ENCODE results near the gene SH3PXD2A. TPM values are rescaled to one million over a fixed set of nuclear protein-coding genes. Genes with fewer than 3 reads are reported as not detected.

The SH3PXD2A gene
- total RNA-seq, 1 experiment from 2014 or later = 54.9 TPM

DNA sequence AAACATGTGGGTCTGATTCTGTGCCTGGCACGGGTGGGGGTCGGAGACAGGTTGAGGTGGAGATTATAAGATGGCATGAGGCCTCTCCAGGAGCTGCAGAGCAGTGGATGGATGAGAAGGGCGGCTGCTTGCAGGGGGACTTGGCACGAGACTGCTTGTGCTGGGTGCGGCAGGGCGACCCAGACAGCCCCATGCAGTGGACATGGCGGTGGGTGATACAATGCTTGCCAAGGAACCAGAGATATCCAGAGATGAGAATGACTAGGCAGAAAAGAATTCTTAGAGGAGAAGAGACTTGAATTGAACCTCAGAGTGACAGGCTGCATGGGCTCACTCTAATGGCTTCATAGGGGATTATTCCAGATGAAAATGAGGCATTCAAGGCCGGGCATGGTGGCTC, 216.4 kb downstream of the SH3PXD2A start:
- Histone ChIP-seq H3K36me3 (ENCODE audit: insufficient read depth, low read length, poor library complexity, severe bottlenecking) (no peaks in the 10 kb centered on the region), H3K4me3 (ENCODE audit: low read depth, low read length, poor library complexity, severe bottlenecking) (no peak overlapping the region), H3K27ac (ENCODE audit: low read depth, low read length, poor library complexity, severe bottlenecking) (no peak overlapping the region), H3K27me3 (replicated peaks; ENCODE audit: insufficient read depth, low read depth, low read length, poor library complexity) (no peaks in the 10 kb centered on the region), H3K9me3 (ENCODE audit: low read depth, low read length, poor library complexity, severe bottlenecking) (no peaks in the 10 kb centered on the region), H3K4me1 (ENCODE audit: insufficient read depth, low read length, poor library complexity, severe bottlenecking) (no peaks in the 10 kb centered on the region)
- intact Hi-C loops (cut with micrococcal nuclease; ENCODE audit: unreplicated experiment) = no loop called here
- ChIA-PET POLR2A (ENCODE audit: low non-redundant PET) (no interaction called here), CTCF (no interaction called here)
- TF ChIP-seq, protein P1, sequence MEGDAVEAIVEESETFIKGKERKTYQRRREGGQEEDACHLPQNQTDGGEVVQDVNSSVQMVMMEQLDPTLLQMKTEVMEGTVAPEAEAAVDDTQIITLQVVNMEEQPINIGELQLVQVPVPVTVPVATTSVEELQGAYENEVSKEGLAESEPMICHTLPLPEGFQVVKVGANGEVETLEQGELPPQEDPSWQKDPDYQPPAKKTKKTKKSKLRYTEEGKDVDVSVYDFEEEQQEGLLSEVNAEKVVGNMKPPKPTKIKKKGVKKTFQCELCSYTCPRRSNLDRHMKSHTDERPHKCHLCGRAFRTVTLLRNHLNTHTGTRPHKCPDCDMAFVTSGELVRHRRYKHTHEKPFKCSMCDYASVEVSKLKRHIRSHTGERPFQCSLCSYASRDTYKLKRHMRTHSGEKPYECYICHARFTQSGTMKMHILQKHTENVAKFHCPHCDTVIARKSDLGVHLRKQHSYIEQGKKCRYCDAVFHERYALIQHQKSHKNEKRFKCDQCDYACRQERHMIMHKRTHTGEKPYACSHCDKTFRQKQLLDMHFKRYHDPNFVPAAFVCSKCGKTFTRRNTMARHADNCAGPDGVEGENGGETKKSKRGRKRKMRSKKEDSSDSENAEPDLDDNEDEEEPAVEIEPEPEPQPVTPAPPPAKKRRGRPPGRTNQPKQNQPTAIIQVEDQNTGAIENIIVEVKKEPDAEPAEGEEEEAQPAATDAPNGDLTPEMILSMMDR (conservative IDR thresholded peaks at IDR 0.05; ENCODE audit: low read depth, low read length) = no peak
- TF ChIP-seq EZH2 (IDR thresholded peaks at IDR 0.05; ENCODE audit: borderline replicate concordance, low read depth, low read length, poor library complexity, severe bottlenecking) = no peak
- no TSS peak for BruUV-seq (replicated peaks)
- DNase-seq (ENCODE audit: low spot score) = no peak

- no peaks in the 10 kb centered on the region for H3K27me3 ChIP-seq (replicated peaks; ENCODE audit: insufficient read depth, low read depth, low read length, poor library complexity)
- no peak for DNase-seq (ENCODE audit: low spot score)
- TF ChIP-seq, protein P1 (conservative IDR thresholded peaks at IDR 0.05; ENCODE audit: low read depth, low read length) = no peak
- no peak for TF ChIP-seq EZH2 (IDR thresholded peaks at IDR 0.05; ENCODE audit: borderline replicate concordance, low read depth, low read length, poor library complexity, severe bottlenecking)
- no peak overlapping the region for H3K27ac ChIP-seq (ENCODE audit: low read depth, low read length, poor library complexity, severe bottlenecking)
- CTCF ChIA-PET = no interaction called here
- POLR2A ChIA-PET (ENCODE audit: low non-redundant PET) = no interaction called here
- intact Hi-C loops (cut with micrococcal nuclease; ENCODE audit: unreplicated experiment) = no loop called here
- H3K36me3 ChIP-seq (ENCODE audit: insufficient read depth, low read length, poor library complexity, severe bottlenecking) = no peaks in the 10 kb centered on the region
- no TSS peak for BruUV-seq (replicated peaks)
- H3K4me3 ChIP-seq (ENCODE audit: low read depth, low read length, poor library complexity, severe bottlenecking) = no peak overlapping the region
- H3K4me1 ChIP-seq (ENCODE audit: insufficient read depth, low read length, poor library complexity, severe bottlenecking) = no peaks in the 10 kb centered on the region
- H3K9me3 ChIP-seq (ENCODE audit: low read depth, low read length, poor library complexity, severe bottlenecking) = no peaks in the 10 kb centered on the region
Observed at GRCh38 chr10:103637927-103638557, 217.3 kb downstream of the SH3PXD2A start.

DNA sequence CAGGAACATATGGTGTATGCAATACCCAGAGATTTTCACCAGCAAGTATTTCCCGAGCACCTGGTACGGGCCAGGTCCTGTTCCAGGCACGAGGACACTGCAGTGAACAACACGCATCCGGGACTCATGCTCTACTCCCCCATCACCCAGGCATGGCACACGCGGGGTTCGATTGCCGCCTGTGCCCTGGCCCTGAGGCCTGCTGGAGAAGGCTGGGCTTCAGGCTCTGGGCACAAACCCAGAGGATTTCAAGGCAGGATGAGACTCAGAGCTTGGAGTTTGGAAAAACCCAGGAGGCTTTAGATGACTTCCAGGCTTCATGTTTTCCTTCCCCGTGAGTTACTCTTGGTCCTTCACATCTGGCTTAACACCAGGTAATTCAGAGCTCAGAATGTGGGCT, 218.4 kb downstream of the SH3PXD2A start:
- no peak for DNase-seq (ENCODE audit: low spot score)
- no peaks in the 10 kb centered on the region for H3K27me3 ChIP-seq (replicated peaks; ENCODE audit: insufficient read depth, low read depth, low read length, poor library complexity)
- CTCF ChIA-PET = no interaction called here
- BruUV-seq (replicated peaks) = no TSS peak
- intact Hi-C loops (cut with micrococcal nuclease; ENCODE audit: unreplicated experiment) = no loop called here
- TF ChIP-seq, protein P1 (conservative IDR thresholded peaks at IDR 0.05; ENCODE audit: low read depth, low read length) = no peak
- no peak for TF ChIP-seq EZH2 (IDR thresholded peaks at IDR 0.05; ENCODE audit: borderline replicate concordance, low read depth, low read length, poor library complexity, severe bottlenecking)
- no peak overlapping the region for H3K4me3 ChIP-seq (ENCODE audit: low read depth, low read length, poor library complexity, severe bottlenecking)
- H3K36me3 ChIP-seq (ENCODE audit: insufficient read depth, low read length, poor library complexity, severe bottlenecking) = no peaks in the 10 kb centered on the region
- H3K4me1 ChIP-seq (ENCODE audit: insufficient read depth, low read length, poor library complexity, severe bottlenecking) = no peaks in the 10 kb centered on the region
- no peak overlapping the region for H3K27ac ChIP-seq (ENCODE audit: low read depth, low read length, poor library complexity, severe bottlenecking)
- POLR2A ChIA-PET (ENCODE audit: low non-redundant PET) = no interaction called here
- no peaks in the 10 kb centered on the region for H3K9me3 ChIP-seq (ENCODE audit: low read depth, low read length, poor library complexity, severe bottlenecking)
